ENCODE results near the gene RAB5B.

The RAB5B gene

GRCh38 chr12:55957106-55957859 lies 16.6 kb upstream of the RAB5B start:
- Histone ChIP-seq H3K18ac (ENCODE audit: low read depth in 1 of 2, low read length in 2 of 2) (no peak overlapping the region), H3K4me1 (ENCODE audit: control insufficient read depth, insufficient read depth, low read depth, low read length) (peaks cover 3% of the 10 kb centered on the region), H2AK5ac (ENCODE audit: low read length, severe bottlenecking) (no peak overlapping the region), H3K4me3 (ENCODE audit: insufficient read depth in 1 of 2, low read depth in 1 of 2, low read length in 2 of 2) (no peak overlapping the region), H2BK5ac (ENCODE audit: low read depth, low read length, poor library complexity, severe bottlenecking) (no peak overlapping the region), H3K27ac (ENCODE audit: low read length, poor library complexity, severe bottlenecking) (no peak overlapping the region), H2AFZ (ENCODE audit: low read depth, low read length) (no peak overlapping the region), H3K23ac (ENCODE audit: low read length in 2 of 2) (no peak overlapping the region), H4K91ac (ENCODE audit: low read length) (no peak overlapping the region), H3K4ac (ENCODE audit: low read depth in 1 of 2, low read length in 2 of 2) (no peak overlapping the region), H2BK15ac (ENCODE audit: low read depth, poor library complexity, severe bottlenecking) (no peak overlapping the region), H3K9me3 (ENCODE audit: control insufficient read depth, low read length) (no peaks in the 10 kb centered on the region), H3K79me1 (replicated peaks; ENCODE audit: low read length, poor library complexity, severe bottlenecking) (no peaks in the 10 kb centered on the region), H3K4me2 (ENCODE audit: low read length, poor library complexity, severe bottlenecking) (no peak overlapping the region), H2BK120ac (ENCODE audit: low read depth, low read length) (no peak overlapping the region), H3K14ac (ENCODE audit: low read length in 2 of 2) (no peak overlapping the region), H3K9ac (ENCODE audit: low read length) (no peak overlapping the region), H3K27me3 (ENCODE audit: control insufficient read depth in 1 of 2, insufficient read depth in 1 of 2, low read length in 2 of 2) (peaks cover 0 to 4% of the 10 kb centered on the region in 2 experiments), H2BK12ac (ENCODE audit: low read length in 2 of 2) (no peak overlapping the region), H4K8ac (ENCODE audit: low read length) (no peak overlapping the region), H3K36me3 (ENCODE audit: control insufficient read depth in 1 of 2, insufficient read depth in 2 of 2, low read depth in 1 of 2, low read length in 2 of 2) (peaks cover 20 to 21% of the 10 kb centered on the region in 2 experiments)
- 88% methylated on average over 5 of the region's 5 CpGs for WGBS
- no peak for DNase-seq

GRCh38 chr12:55963760-55964159 lies 10.1 kb upstream of the RAB5B start:
- Histone ChIP-seq H3K4me2 (ENCODE audit: low read length, poor library complexity, severe bottlenecking) (no peak overlapping the region), H3K27ac (ENCODE audit: low read length, poor library complexity, severe bottlenecking) (no peak overlapping the region), H3K4ac (ENCODE audit: low read depth in 1 of 2, low read length in 2 of 2) (no peak overlapping the region), H3K79me1 (replicated peaks; ENCODE audit: low read length, poor library complexity, severe bottlenecking) (peaks cover 11% of the 10 kb centered on the region), H3K9ac (ENCODE audit: low read length) (no peak overlapping the region), H2BK15ac (ENCODE audit: low read depth, poor library complexity, severe bottlenecking) (no peak overlapping the region), H3K18ac (ENCODE audit: low read depth in 1 of 2, low read length in 2 of 2) (no peak overlapping the region), H4K91ac (ENCODE audit: low read length) (no peak overlapping the region), H3K27me3 (ENCODE audit: control insufficient read depth in 1 of 2, insufficient read depth in 1 of 2, low read length in 2 of 2) (no peaks in the 10 kb centered on the region), H3K9me3 (ENCODE audit: control insufficient read depth, low read length) (no peaks in the 10 kb centered on the region), H3K14ac (ENCODE audit: low read length in 2 of 2) (no peak overlapping the region), H2AK5ac (ENCODE audit: low read length, severe bottlenecking) (no peak overlapping the region), H2BK120ac (ENCODE audit: low read depth, low read length) (no peak overlapping the region), H3K23ac (ENCODE audit: low read length in 2 of 2) (no peak overlapping the region), H2BK12ac (ENCODE audit: low read length in 2 of 2) (no peak overlapping the region), H2AFZ (ENCODE audit: low read depth, low read length) (no peak overlapping the region), H4K8ac (ENCODE audit: low read length) (no peak overlapping the region), H3K4me3 (ENCODE audit: insufficient read depth in 1 of 2, low read depth in 1 of 2, low read length in 2 of 2) (no peak overlapping the region), H3K4me1 (ENCODE audit: control insufficient read depth, insufficient read depth, low read depth, low read length) (no peaks in the 10 kb centered on the region), H2BK5ac (ENCODE audit: low read depth, low read length, poor library complexity, severe bottlenecking) (no peak overlapping the region), H3K36me3 (ENCODE audit: control insufficient read depth in 1 of 2, insufficient read depth in 2 of 2, low read depth in 1 of 2, low read length in 2 of 2) (no peaks in the 10 kb centered on the region)
- WGBS, result 77% methylated on average over 2 of the region's 2 CpGs
- DNase-seq, result no peak

GRCh38 chr12:55965240-55965639 lies 8.6 kb upstream of the RAB5B start:
- H3K4ac ChIP-seq (ENCODE audit: low read depth in 1 of 2, low read length in 2 of 2), result no peak overlapping the region
- no peak for DNase-seq
- no peaks in the 10 kb centered on the region for H3K27me3 ChIP-seq (ENCODE audit: control insufficient read depth in 1 of 2, insufficient read depth in 1 of 2, low read length in 2 of 2)
- H3K79me1 ChIP-seq (replicated peaks; ENCODE audit: low read length, poor library complexity, severe bottlenecking), result peaks cover 18% of the 10 kb centered on the region
- H2BK12ac ChIP-seq (ENCODE audit: low read length in 2 of 2), result no peak overlapping the region
- 59% methylated on average over 5 of the region's 5 CpGs for WGBS
- no peak overlapping the region for H4K8ac ChIP-seq (ENCODE audit: low read length)
- no peaks in the 10 kb centered on the region for H3K9me3 ChIP-seq (ENCODE audit: control insufficient read depth, low read length)
- peak overlapping the region; percentile 53 for H2AK5ac ChIP-seq (ENCODE audit: low read length, severe bottlenecking)
- no peak overlapping the region for H2BK5ac ChIP-seq (ENCODE audit: low read depth, low read length, poor library complexity, severe bottlenecking)
- H3K18ac ChIP-seq (ENCODE audit: low read depth in 1 of 2, low read length in 2 of 2), result peak overlapping the region in 1 of 2 experiments; percentile 30
- no peak overlapping the region for H3K9ac ChIP-seq (ENCODE audit: low read length)
- no peak overlapping the region for H3K14ac ChIP-seq (ENCODE audit: low read length in 2 of 2)
- H3K4me2 ChIP-seq (ENCODE audit: low read length, poor library complexity, severe bottlenecking), result no peak overlapping the region
- H2BK120ac ChIP-seq (ENCODE audit: low read depth, low read length), result no peak overlapping the region
- H3K36me3 ChIP-seq (ENCODE audit: control insufficient read depth in 1 of 2, insufficient read depth in 2 of 2, low read depth in 1 of 2, low read length in 2 of 2), result peaks cover 0 to 3% of the 10 kb centered on the region in 2 experiments
- no peak overlapping the region for H3K23ac ChIP-seq (ENCODE audit: low read length in 2 of 2)
- H2AFZ ChIP-seq (ENCODE audit: low read depth, low read length), result no peak overlapping the region
- no peak overlapping the region for H4K91ac ChIP-seq (ENCODE audit: low read length)
- H3K27ac ChIP-seq (ENCODE audit: low read length, poor library complexity, severe bottlenecking), result no peak overlapping the region
- no peaks in the 10 kb centered on the region for H3K4me1 ChIP-seq (ENCODE audit: control insufficient read depth, insufficient read depth, low read depth, low read length)
- peak overlapping the region; percentile 50 for H2BK15ac ChIP-seq (ENCODE audit: low read depth, poor library complexity, severe bottlenecking)
- H3K4me3 ChIP-seq (ENCODE audit: insufficient read depth in 1 of 2, low read depth in 1 of 2, low read length in 2 of 2), result no peak overlapping the region

- H3K27me3 ChIP-seq (ENCODE audit: control insufficient read depth in 1 of 2, insufficient read depth in 1 of 2, low read length in 2 of 2), result no peaks in the 10 kb centered on the region
- peak within 1 kb of the TSS; percentile 73 for H2BK15ac ChIP-seq (ENCODE audit: low read depth, poor library complexity, severe bottlenecking)
- peak within 1 kb of the TSS; percentile 65 to 92 for H3K4me3 ChIP-seq (ENCODE audit: insufficient read depth in 1 of 2, low read depth in 1 of 2, low read length in 2 of 2)
- H3K14ac ChIP-seq (ENCODE audit: low read length in 2 of 2), result no peak within 1 kb of the TSS
- no peaks in the 10 kb centered on the region for H3K9me3 ChIP-seq (ENCODE audit: control insufficient read depth, low read length)
- H4K8ac ChIP-seq (ENCODE audit: low read length), result peak within 1 kb of the TSS; percentile 76
- peak within 1 kb of the TSS; percentile 63 for H3K4me2 ChIP-seq (ENCODE audit: low read length, poor library complexity, severe bottlenecking)
- no peaks in the 10 kb centered on the region for H3K4me1 ChIP-seq (ENCODE audit: control insufficient read depth, insufficient read depth, low read depth, low read length)
- H3K27ac ChIP-seq (ENCODE audit: low read length, poor library complexity, severe bottlenecking), result peak within 1 kb of the TSS; percentile 15
- peaks cover 22% of the 10 kb centered on the region for H3K79me1 ChIP-seq (replicated peaks; ENCODE audit: low read length, poor library complexity, severe bottlenecking)
- no peak within 1 kb of the TSS for H2BK12ac ChIP-seq (ENCODE audit: low read length in 2 of 2)
- 26% methylated on average over 4 of the region's 4 CpGs for WGBS
- peak within 1 kb of the TSS; percentile 86 for H2AFZ ChIP-seq (ENCODE audit: low read depth, low read length)
- peak within 1 kb of the TSS; percentile 90 for H3K9ac ChIP-seq (ENCODE audit: low read length)
- peaks cover 0 to 9% of the 10 kb centered on the region in 2 experiments for H3K36me3 ChIP-seq (ENCODE audit: control insufficient read depth in 1 of 2, insufficient read depth in 2 of 2, low read depth in 1 of 2, low read length in 2 of 2)
- peak within 1 kb of the TSS; percentile 30 to 54 for H3K18ac ChIP-seq (ENCODE audit: low read depth in 1 of 2, low read length in 2 of 2)
- no peak within 1 kb of the TSS for H4K91ac ChIP-seq (ENCODE audit: low read length)
- no peak within 1 kb of the TSS for H2BK5ac ChIP-seq (ENCODE audit: low read depth, low read length, poor library complexity, severe bottlenecking)
- H3K23ac ChIP-seq (ENCODE audit: low read length in 2 of 2), result no peak within 1 kb of the TSS
- peak within 1 kb of the TSS; percentile 53 for H2AK5ac ChIP-seq (ENCODE audit: low read length, severe bottlenecking)
- no peak within 1 kb of the TSS for H2BK120ac ChIP-seq (ENCODE audit: low read depth, low read length)
- DNase-seq, result peak; percentile 45
- peak within 1 kb of the TSS in 1 of 2 experiments; percentile 62 for H3K4ac ChIP-seq (ENCODE audit: low read depth in 1 of 2, low read length in 2 of 2)
Measured at GRCh38 chr12:55965941-55966407, 7.9 kb upstream of the RAB5B start, which contains the start of gene PMEL. Gene PMEL (minus strand): TSS chr12:55966042. CDS start chr12:55966011, 31 bp downstream.

Measured in mesenchymal stem cell (in vitro differentiated cells and primary cell).